NB4 (cell line): ENCODE data around the gene RERE.

ENCODE experiments used
- POLR2A ChIP-seq: IDR thresholded peaks from 2 replicates; pipeline ENCODE4 v1.6.1; 2011; ENCODE audit warnings: mild to moderate bottlenecking; ENCODE audit not compliant: insufficient read length; ENCODE audit errors: extremely low read depth
- TF ChIP-seq, protein P1 (sequence below): IDR thresholded peaks from one replicate; pipeline ENCODE4 v1.5.1; 2012; ENCODE audit warnings: low read depth, low read length

DNA sequence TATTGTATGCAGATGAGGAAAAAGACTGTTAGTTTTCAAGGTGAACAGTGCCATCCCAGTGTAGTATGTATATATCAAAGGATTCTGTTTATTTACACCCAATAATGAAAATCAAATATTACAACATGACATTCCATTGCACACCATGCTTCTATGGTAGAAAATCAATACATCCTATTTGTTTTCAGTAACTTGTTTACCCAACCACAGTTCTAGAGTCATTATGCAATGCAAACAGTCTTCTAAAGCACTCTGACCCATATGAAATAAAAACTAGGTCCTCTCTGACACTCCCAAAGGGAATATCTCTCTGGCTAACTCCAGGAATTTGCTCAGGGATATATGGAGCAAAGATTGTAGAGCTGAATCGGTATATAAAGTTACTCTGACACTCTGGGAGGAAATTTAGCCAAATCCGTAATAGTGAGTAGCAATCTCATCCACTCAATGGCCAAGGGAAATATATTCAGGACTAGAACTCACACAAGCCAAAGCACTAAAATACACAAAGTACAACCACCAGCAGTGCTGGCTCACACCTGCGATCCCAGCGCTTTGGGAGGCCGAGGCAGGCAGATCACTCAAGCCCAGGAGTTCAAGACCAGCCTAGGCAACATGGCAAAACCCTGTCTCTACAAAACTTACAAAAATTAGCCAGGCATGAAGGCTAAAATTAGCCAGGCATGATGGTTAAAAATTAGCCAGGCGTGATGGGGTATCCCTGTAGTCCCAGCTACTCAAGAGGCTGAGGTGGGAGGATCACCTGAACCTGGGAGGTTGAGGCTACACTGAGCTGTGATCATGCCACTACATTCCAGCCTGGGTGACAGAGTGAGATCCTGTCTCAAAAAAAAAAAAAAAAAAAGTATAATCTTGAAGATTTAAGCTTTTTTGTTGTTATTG is 75.2 kb downstream of the RERE start:
- TF ChIP-seq, protein P1, sequence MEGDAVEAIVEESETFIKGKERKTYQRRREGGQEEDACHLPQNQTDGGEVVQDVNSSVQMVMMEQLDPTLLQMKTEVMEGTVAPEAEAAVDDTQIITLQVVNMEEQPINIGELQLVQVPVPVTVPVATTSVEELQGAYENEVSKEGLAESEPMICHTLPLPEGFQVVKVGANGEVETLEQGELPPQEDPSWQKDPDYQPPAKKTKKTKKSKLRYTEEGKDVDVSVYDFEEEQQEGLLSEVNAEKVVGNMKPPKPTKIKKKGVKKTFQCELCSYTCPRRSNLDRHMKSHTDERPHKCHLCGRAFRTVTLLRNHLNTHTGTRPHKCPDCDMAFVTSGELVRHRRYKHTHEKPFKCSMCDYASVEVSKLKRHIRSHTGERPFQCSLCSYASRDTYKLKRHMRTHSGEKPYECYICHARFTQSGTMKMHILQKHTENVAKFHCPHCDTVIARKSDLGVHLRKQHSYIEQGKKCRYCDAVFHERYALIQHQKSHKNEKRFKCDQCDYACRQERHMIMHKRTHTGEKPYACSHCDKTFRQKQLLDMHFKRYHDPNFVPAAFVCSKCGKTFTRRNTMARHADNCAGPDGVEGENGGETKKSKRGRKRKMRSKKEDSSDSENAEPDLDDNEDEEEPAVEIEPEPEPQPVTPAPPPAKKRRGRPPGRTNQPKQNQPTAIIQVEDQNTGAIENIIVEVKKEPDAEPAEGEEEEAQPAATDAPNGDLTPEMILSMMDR: no peak
- no peak for TF ChIP-seq POLR2A
